HK-2 (cell line): ENCODE results near the gene MAPKAP1.

Experiments
- DNase-seq: peaks from one replicate; pipeline ENCODE4 v3.0.0-alpha.2; 2018; ENCODE audit not compliant: unreplicated experiment

MAPKAP1 gene

GRCh38 chr9:125387861-125388524, 319.0 kb downstream of the MAPKAP1 start:
- DNase-seq = no peak
